Brain microvascular endothelial cell (primary cell): Measurements from ENCODE around the gene DNAJA3.

Experiments used
- DNase-seq: peaks from one replicate; pipeline ENCODE4 v3.0.0-alpha.2; 2020
- H3K27ac ChIP-seq: fragments of 250-450 bp; sonication (Bioruptor Pico); 2 replicates; pipeline ENCODE4 v1.5.1; 2020; ENCODE audit warnings: mild to moderate bottlenecking, moderate library complexity
- H3K27me3 ChIP-seq: fragments of 250-450 bp; sonication (Bioruptor Pico); replicated peaks from 2 replicates; pipeline ENCODE4 v1.5.1; 2020; ENCODE audit warnings: mild to moderate bottlenecking
- H3K36me3 ChIP-seq: fragments of 250-450 bp; sonication (Bioruptor Pico); replicated peaks from 2 replicates; pipeline ENCODE4 v1.5.1; 2020; ENCODE audit warnings: mild to moderate bottlenecking
- H3K4me3 ChIP-seq: 2 replicates; pipeline ENCODE4 v1.5.1; 2011; ENCODE audit warnings: low read depth, mild to moderate bottlenecking, control low read depth, low read length, moderate library complexity
- CTCF ChIP-seq: IDR thresholded peaks from 2 replicates; pipeline ENCODE4 v1.5.1; 2011; ENCODE audit warnings: low read depth, mild to moderate bottlenecking, moderate library complexity, low read length, control low read depth, inconsistent platforms; ENCODE audit errors: missing control alignments
- in situ Hi-C: cut with HindIII; loops from 2 replicates; pipeline ENCODE4 v1.10.0; 2017; ENCODE audit warnings: low sequenced_read_pairs, low pct_ligation_motif_present

Gene DNAJA3

GRCh38 chr16:4386451-4386805 lies 39.2 kb upstream of the DNAJA3 start:
- in situ Hi-C loops: no loop called here
- no peak for TF ChIP-seq CTCF
- no peak overlapping the region for H3K4me3 ChIP-seq
- no peaks in the 10 kb centered on the region for H3K27me3 ChIP-seq
- H3K27ac ChIP-seq: no peak overlapping the region
- DNase-seq: no peak
- peaks cover 15% of the 10 kb centered on the region for H3K36me3 ChIP-seq

GRCh38 chr16:4386951-4387565 lies 38.6 kb upstream of the DNAJA3 start:
- Histone ChIP-seq H3K27me3 (no peaks in the 10 kb centered on the region), H3K27ac (no peak overlapping the region), H3K36me3 (peaks cover 9% of the 10 kb centered on the region), H3K4me3 (no peak overlapping the region)
- no peak for DNase-seq
- in situ Hi-C loops: no loop called here
- no peak for TF ChIP-seq CTCF

GRCh38 chr16:4387781-4388180 lies 37.9 kb upstream of the DNAJA3 start:
- DNase-seq: no peak
- Histone ChIP-seq H3K4me3 (no peak overlapping the region), H3K36me3 (peaks cover 3% of the 10 kb centered on the region), H3K27me3 (no peaks in the 10 kb centered on the region), H3K27ac (no peak overlapping the region)
- TF ChIP-seq CTCF: no peak
- in situ Hi-C loops: no loop called here

GRCh38 chr16:4388271-4389021 lies 37.2 kb upstream of the DNAJA3 start:
- Histone ChIP-seq H3K36me3 (peaks cover 2% of the 10 kb centered on the region), H3K27ac (peak overlapping the region; percentile 42), H3K4me3 (no peak overlapping the region), H3K27me3 (no peaks in the 10 kb centered on the region)
- TF ChIP-seq CTCF: no peak
- no peak for DNase-seq
- in situ Hi-C loops: no loop called here

- DNase-seq: no peak
- H3K36me3 ChIP-seq: peaks cover 2% of the 10 kb centered on the region
- no peaks in the 10 kb centered on the region for H3K27me3 ChIP-seq
- in situ Hi-C loops: no loop called here
- no peak for TF ChIP-seq CTCF
- H3K4me3 ChIP-seq: no peak overlapping the region
- peak overlapping the region; percentile 42 for H3K27ac ChIP-seq
These were observed 36.4 kb upstream of the DNAJA3 start for GRCh38 chr16:4389051-4389955.
